H1 (cell line): Measurements from ENCODE around the gene SPTSSB. TPM values are rescaled to one million over a fixed set of nuclear protein-coding genes. Genes with fewer than 3 reads are reported as not detected.

Experiments used
- CTCF ChIA-PET: fragments of 300-600 bp; sonication (Branson Sonifier 250); formaldehyde crosslinking; loops from one replicate; lab custom pipeline; 2021; ENCODE audit not compliant: partially characterized antibody; lab: Charles Lee
- POLR2A ChIA-PET: fragments of 300-600 bp; sonication (Branson Sonifier 250); formaldehyde crosslinking; loops from one replicate; lab custom pipeline; 2021; ENCODE audit warnings: inconsistent platforms; ENCODE audit not compliant: partially characterized antibody; lab: Charles Lee
- DNase-seq, 2 experiments: peaks; one replicate each; pipeline versions ENCODE4 v3.0.0 to v3.0.0-alpha.2; 2010 to 2022; ENCODE audit warnings: low spot score in 2 of 2, low read depth in 1 of 2, mixed read lengths in 1 of 2
- FAIRE-seq: peaks from 2 replicates; lab custom pipeline; 2011; peaks lifted over from hg19 to GRCh38; lab: Jason Lieb, UNC
- H2AFZ ChIP-seq: 2 replicates; pipeline ENCODE4 v1.8.1; 2012; ENCODE audit warnings: low read length, inconsistent platforms
- H2AK5ac ChIP-seq: 2 replicates; pipeline ENCODE4 v1.6.1; 2013; ENCODE audit warnings: low read depth, low read length
- H2BK120ac ChIP-seq: replicated peaks from 2 replicates; pipeline ENCODE3; 2013; ENCODE audit warnings: low read depth, low read length, inconsistent platforms
- H2BK12ac ChIP-seq: 2 replicates; pipeline ENCODE4 v1.6.1; 2013; ENCODE audit warnings: low read depth, low read length
- H2BK15ac ChIP-seq: 2 replicates; pipeline ENCODE4 v1.6.1; 2013; ENCODE audit warnings: low read length
- H2BK20ac ChIP-seq: 2 replicates; pipeline ENCODE4 v1.6.1; 2013; ENCODE audit warnings: low read length
- H2BK5ac ChIP-seq: 2 replicates; pipeline ENCODE4 v1.6.1; 2013; ENCODE audit warnings: low read depth, low read length
- H3K14ac ChIP-seq: 2 replicates; pipeline ENCODE4 v1.6.1; 2013; ENCODE audit warnings: inconsistent platforms; ENCODE audit not compliant: insufficient read length
- H3K18ac ChIP-seq: 2 replicates; pipeline ENCODE4 v1.6.1; 2013; ENCODE audit warnings: low read length; ENCODE audit errors: extremely low read depth
- H3K23ac ChIP-seq: 2 replicates; pipeline ENCODE4 v1.6.1; 2013; ENCODE audit warnings: inconsistent platforms; ENCODE audit not compliant: insufficient read length
- H3K23me2 ChIP-seq: 2 replicates; pipeline ENCODE4 v1.6.1; 2013; ENCODE audit warnings: low read depth, low read length
- H3K27ac ChIP-seq: 2 replicates; pipeline ENCODE4 v1.6.1; 2011; ENCODE audit warnings: low read depth, low read length, inconsistent platforms
- H3K27me3 ChIP-seq, 4 experiments: replicated peaks in 1 of 4; 1 replicate in 1 of 4; 2 replicates in 3 of 4; pipeline versions ENCODE4 v1.6.1 to v1.8.1; 2011 to 2013; ENCODE audit warnings: low read length in 3 of 4, mild to moderate bottlenecking in 3 of 4, inconsistent platforms in 2 of 4, mixed read lengths in 2 of 4, moderate library complexity in 1 of 4; ENCODE audit not compliant: control insufficient read depth in 3 of 4, insufficient read depth in 3 of 4; ENCODE audit errors: extremely low read depth in 1 of 4
- H3K36me3 ChIP-seq, 4 experiments: 2 replicates each; pipeline versions ENCODE4 v1.6.1 to v1.8.1; 2011 to 2013; ENCODE audit warnings: mild to moderate bottlenecking in 4 of 4, low read length in 3 of 4, moderate library complexity in 2 of 4, control low read depth in 1 of 4, inconsistent platforms in 1 of 4; ENCODE audit not compliant: insufficient read depth in 4 of 4, control insufficient read depth in 2 of 4
- H3K4ac ChIP-seq: replicated peaks from 2 replicates; pipeline ENCODE3; 2013; ENCODE audit warnings: low read length, low read depth, mixed read lengths, inconsistent platforms; ENCODE audit not compliant: insufficient read length
- H3K4me1 ChIP-seq, 4 experiments: replicated peaks in 1 of 4; 1 replicate in 1 of 4; 2 replicates in 3 of 4; pipeline versions ENCODE4 v1.6.1 to v1.8.1; 2011 to 2013; ENCODE audit warnings: low read length in 3 of 4, inconsistent platforms in 2 of 4, mixed read lengths in 1 of 4; ENCODE audit not compliant: insufficient read depth in 4 of 4, control insufficient read depth in 3 of 4
- H3K4me2 ChIP-seq, 2 experiments: 2 replicates each; pipeline versions ENCODE4 v1.6.1 to v1.8.1; 2011 to 2013; ENCODE audit warnings: low read depth in 2 of 2, low read length in 2 of 2, control low read depth in 1 of 2, inconsistent platforms in 1 of 2, mild to moderate bottlenecking in 1 of 2; ENCODE audit not compliant: insufficient read depth in 1 of 2
- H3K4me3 ChIP-seq, 4 experiments: fragments of 200-600, 300-600 bp in 1 of 4; sonication (generic), shearing (Covaris generic), sonication (Bioruptor Twin) in 1 of 4; 2 replicates each; pipeline versions ENCODE4 v1.5.1 to v1.8.1; 2011 to 2016; ENCODE audit warnings: low read length in 4 of 4, low read depth in 3 of 4, control low read depth in 2 of 4, inconsistent platforms in 2 of 4, mild to moderate bottlenecking in 2 of 4, mixed read lengths in 1 of 4, moderate library complexity in 1 of 4; ENCODE audit not compliant: insufficient read depth in 2 of 4; ENCODE audit errors: extremely low read depth in 1 of 4
- H3K56ac ChIP-seq: replicated peaks from 2 replicates; pipeline ENCODE3; 2013; ENCODE audit warnings: low read depth, mild to moderate bottlenecking, mixed read lengths, low read length, inconsistent platforms; ENCODE audit not compliant: insufficient read length
- H3K79me1 ChIP-seq: 2 replicates; pipeline ENCODE4 v1.6.1; 2013; ENCODE audit warnings: low read depth, low read length, control low read depth
- H3K79me2 ChIP-seq, 2 experiments: 2 replicates each; pipeline versions ENCODE4 v1.6.1 to v1.8.1; 2012 to 2013; ENCODE audit warnings: low read length in 2 of 2, mild to moderate bottlenecking in 2 of 2, inconsistent platforms in 1 of 2; ENCODE audit not compliant: insufficient read depth in 2 of 2, control insufficient read depth in 1 of 2
- H3K9ac ChIP-seq, 4 experiments: replicated peaks in 1 of 4; 1 replicate in 1 of 4; 2 replicates in 3 of 4; pipeline versions ENCODE4 v1.6.1 to v1.8.1; 2011 to 2013; ENCODE audit warnings: low read depth in 3 of 4, low read length in 3 of 4, control low read depth in 2 of 4, mild to moderate bottlenecking in 2 of 4, moderate library complexity in 2 of 4, inconsistent platforms in 1 of 4; ENCODE audit errors: extremely low read depth in 1 of 4
- H3K9me3 ChIP-seq, 2 experiments: 2 replicates each; pipeline versions ENCODE4 v1.6.1 to v1.8.1; 2012 to 2013; ENCODE audit warnings: mild to moderate bottlenecking in 2 of 2, moderate library complexity in 2 of 2, control low read depth in 1 of 2, inconsistent platforms in 1 of 2, low read depth in 1 of 2, low read length in 1 of 2, mixed read lengths in 1 of 2; ENCODE audit not compliant: insufficient read depth in 2 of 2
- H4K20me1 ChIP-seq, 2 experiments: replicated peaks in 1 of 2; 2 replicates each; pipeline versions ENCODE3 to v1.8.1; 2011 to 2013; ENCODE audit warnings: inconsistent platforms in 2 of 2, low read length in 2 of 2, mild to moderate bottlenecking in 1 of 2; ENCODE audit not compliant: insufficient read depth in 2 of 2, control insufficient read depth in 1 of 2
- H4K5ac ChIP-seq: 2 replicates; pipeline ENCODE4 v1.6.1; 2013; ENCODE audit warnings: low read length, low read depth, mixed read lengths, inconsistent platforms; ENCODE audit not compliant: insufficient read length
- H4K8ac ChIP-seq: 2 replicates; pipeline ENCODE4 v1.8.0; 2013; ENCODE audit warnings: mild to moderate bottlenecking, moderate library complexity, low read length, inconsistent platforms; ENCODE audit not compliant: insufficient read depth; ENCODE audit errors: extremely low read depth
- H4K91ac ChIP-seq: replicated peaks from 2 replicates; pipeline ENCODE3; 2013; ENCODE audit warnings: low read length, mixed read lengths, inconsistent platforms; ENCODE audit not compliant: insufficient read length
- CHD1 ChIP-seq: IDR thresholded peaks from 2 replicates; pipeline ENCODE4 v1.6.1; 2012; ENCODE audit warnings: low read depth, low read length, improper control_type of control experiment
- CHD2 ChIP-seq: IDR thresholded peaks from 2 replicates; pipeline ENCODE4 v1.6.1; 2012; ENCODE audit warnings: low read length, improper control_type of control experiment
- GABPA ChIP-seq: IDR thresholded peaks from 2 replicates; pipeline ENCODE4 v1.6.1; 2011; ENCODE audit warnings: mild to moderate bottlenecking, low read length, moderate library complexity, borderline replicate concordance; ENCODE audit not compliant: insufficient read depth
- JUND ChIP-seq: IDR thresholded peaks from 2 replicates; pipeline ENCODE4 v1.6.1; 2011; ENCODE audit warnings: mild to moderate bottlenecking, improper control_type of control experiment, low read length
- NRF1 ChIP-seq: IDR thresholded peaks from 2 replicates; pipeline ENCODE4 v1.6.1; 2011; ENCODE audit warnings: mild to moderate bottlenecking, low read depth, low read length, improper control_type of control experiment
- POLR2A ChIP-seq, 2 experiments: IDR thresholded peaks; 1 replicate in 1 of 2; 2 replicates in 1 of 2; pipeline ENCODE4 v1.6.1; 2011; ENCODE audit warnings: low read depth in 2 of 2, low read length in 2 of 2, mild to moderate bottlenecking in 2 of 2; ENCODE audit errors: control extremely low read depth in 1 of 2
- SAP30 ChIP-seq: fragments of 300-600 bp; sonication (generic); IDR thresholded peaks from 2 replicates; pipeline ENCODE4 v1.7.1; 2012; ENCODE audit warnings: low read length, moderate library complexity, mild to moderate bottlenecking, inconsistent platforms; ENCODE audit not compliant: insufficient read depth, insufficient replicate concordance
- TAF7 ChIP-seq: optimal IDR thresholded peaks from 2 replicates; pipeline ENCODE3; 2011; ENCODE audit warnings: low read depth, mild to moderate bottlenecking, inconsistent platforms, low read length, moderate library complexity, borderline replicate concordance
- USF2 ChIP-seq: IDR thresholded peaks from 2 replicates; pipeline ENCODE4 v1.6.1; 2011; ENCODE audit warnings: low read length, improper control_type of control experiment
- ZNF274 ChIP-seq: IDR thresholded peaks from 2 replicates; pipeline ENCODE4 v1.7.0; 2012; ENCODE audit warnings: low read length, borderline replicate concordance; ENCODE audit errors: extremely low read depth
- polyA plus RNA-seq, 7 experiments: library from polyadenylated mRNA; depleted of rRNA in 3 of 7; stranded (reverse) in 5 of 7; unstranded in 2 of 7; fragments of >200 nt in 5 of 7; fragments of 200-250 nt in 2 of 7; gene quantifications; 1 replicate in 5 of 7; 2 replicates in 1 of 7; 4 replicates in 1 of 7; pipeline versions ENCODE4 v1.2.1 to v1.2.3, GENCODE V29; 2011 to 2013; ENCODE audit warnings: missing spikeins in 2 of 7, mixed read lengths in 2 of 7
- total RNA-seq: library from RNA; stranded (reverse); fragmentation: NEBNext Ultra II Directional; extraction: Animal tissue kit (Norgen Biotek cat#: 25700); gene quantifications from 2 replicates; pipeline ENCODE4 v1.2.1, GENCODE V29; 2021
- TF ChIP-seq, protein P1 (sequence below): IDR thresholded peaks from 2 replicates; pipeline ENCODE4 v1.6.1; 2012; ENCODE audit warnings: inconsistent platforms
- TF ChIP-seq, protein P2 (sequence below): IDR thresholded peaks from 2 replicates; pipeline ENCODE4 v1.6.1; 2012; ENCODE audit warnings: low read length, inconsistent platforms

SPTSSB gene
- total and polyA plus RNA-seq, 2 of the 8 experiments (the other 6 are each of a cell fraction or from before 2014, with no cell fraction given): 33.4 to 52.5 TPM

GRCh38 chr3:161358488-161358887 is 12.8 kb downstream of the SPTSSB start:
- FAIRE-seq (no peak), DNase-seq (no peak)
- Histone ChIP-seq H2BK20ac (no peak overlapping the region), H4K20me1 (no peaks in the 10 kb centered on the region), H3K18ac (no peak overlapping the region), H4K8ac (no peak overlapping the region), H3K4me2 (no peak overlapping the region), H3K56ac (no peak overlapping the region), H3K4ac (no peak overlapping the region), H2BK12ac (no peak overlapping the region), H3K79me1 (no peaks in the 10 kb centered on the region), H4K5ac (no peak overlapping the region), H3K23me2 (no peaks in the 10 kb centered on the region), H3K36me3 (peaks cover 0 to 2% (median 0%) of the 10 kb centered on the region in 4 experiments; a peak in 1 of 8 replicates), H3K14ac (no peak overlapping the region), H3K4me1 (no peaks in the 10 kb centered on the region; a peak in 1 of 7 replicates), H3K27ac (no peak overlapping the region), H2BK120ac (no peak overlapping the region), H3K4me3 (no peak overlapping the region), H2AFZ (no peak overlapping the region), H3K9me3 (no peaks in the 10 kb centered on the region), H2BK15ac (no peak overlapping the region), H3K23ac (no peak overlapping the region), H3K27me3 (no peaks in the 10 kb centered on the region), H4K91ac (no peak overlapping the region), H3K9ac (no peak overlapping the region), H2AK5ac (no peak overlapping the region), H2BK5ac (no peak overlapping the region), H3K79me2 (no peaks in the 10 kb centered on the region)
- CTCF ChIA-PET: interaction anchor here (1.2 to 2.1 kb wide), 2 partner anchors 13 to 32 kb away, joined by 3 to 7 read pairs; partner anchors contain the start of gene SPTSSB
- POLR2A ChIA-PET: no interaction called here
- TF ChIP-seq USF2: no peak
- no peak for TF ChIP-seq CHD2
- no peak for TF ChIP-seq GABPA
- TF ChIP-seq POLR2A (IDR thresholded peaks at IDR 0.05; ENCODE audit: control extremely low read depth in 1 of 2, low read depth in 2 of 2, low read length in 2 of 2): no peak
- TF ChIP-seq, protein P1, sequence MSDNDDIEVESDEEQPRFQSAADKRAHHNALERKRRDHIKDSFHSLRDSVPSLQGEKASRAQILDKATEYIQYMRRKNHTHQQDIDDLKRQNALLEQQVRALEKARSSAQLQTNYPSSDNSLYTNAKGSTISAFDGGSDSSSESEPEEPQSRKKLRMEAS: no peak
- no peak for TF ChIP-seq ZNF274
- no peak for TF ChIP-seq TAF7
- no peak for TF ChIP-seq CHD1
- TF ChIP-seq NRF1: no peak
- TF ChIP-seq, protein P2, sequence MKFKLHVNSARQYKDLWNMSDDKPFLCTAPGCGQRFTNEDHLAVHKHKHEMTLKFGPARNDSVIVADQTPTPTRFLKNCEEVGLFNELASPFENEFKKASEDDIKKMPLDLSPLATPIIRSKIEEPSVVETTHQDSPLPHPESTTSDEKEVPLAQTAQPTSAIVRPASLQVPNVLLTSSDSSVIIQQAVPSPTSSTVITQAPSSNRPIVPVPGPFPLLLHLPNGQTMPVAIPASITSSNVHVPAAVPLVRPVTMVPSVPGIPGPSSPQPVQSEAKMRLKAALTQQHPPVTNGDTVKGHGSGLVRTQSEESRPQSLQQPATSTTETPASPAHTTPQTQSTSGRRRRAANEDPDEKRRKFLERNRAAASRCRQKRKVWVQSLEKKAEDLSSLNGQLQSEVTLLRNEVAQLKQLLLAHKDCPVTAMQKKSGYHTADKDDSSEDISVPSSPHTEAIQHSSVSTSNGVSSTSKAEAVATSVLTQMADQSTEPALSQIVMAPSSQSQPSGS: no peak
- TF ChIP-seq SAP30: no peak
- TF ChIP-seq JUND: no peak
